Stimulated activated CD8-positive, alpha-beta memory T cell treated with anti-CD3 and anti-CD28 coated beads, Interleukin-4, amount 100 ng/mL, for 4 hours (primary cell): ENCODE data around the gene KIAA0408.
"Not testable (repeated sequence)": the region's sequence is repeated elsewhere in the genome, so short reads cannot be mapped to it uniquely, and the experiment has no call there.

Source experiments
- DNase-seq, 2 donors: peaks; one replicate each; pipeline ENCODE4 v3.0.0-alpha.2; 2020; ENCODE audit warnings: low read depth in 2 of 2, low spot score in 1 of 2

The KIAA0408 gene

DNA sequence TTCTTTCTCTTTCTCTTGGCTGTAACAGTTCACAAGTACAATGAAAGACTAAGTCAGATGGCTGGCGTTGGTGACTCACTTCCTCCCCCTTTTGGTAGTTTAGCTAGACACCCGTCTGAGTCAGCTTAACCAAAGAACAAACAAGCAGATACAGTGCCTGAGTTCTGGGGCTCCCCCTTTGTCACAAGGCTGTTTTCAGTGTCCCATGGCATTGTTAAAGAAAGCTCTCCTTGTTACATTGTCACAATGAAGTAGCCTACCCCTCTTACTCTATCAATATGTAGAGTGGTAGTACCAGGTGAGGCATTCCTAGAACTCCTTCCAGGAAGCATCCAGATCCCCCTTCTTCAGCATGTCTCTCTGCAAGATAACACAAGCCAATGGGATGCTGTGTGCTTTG, 38.6 kb downstream of the KIAA0408 start:
- peak; percentile 49 to 67 for DNase-seq

DNA sequence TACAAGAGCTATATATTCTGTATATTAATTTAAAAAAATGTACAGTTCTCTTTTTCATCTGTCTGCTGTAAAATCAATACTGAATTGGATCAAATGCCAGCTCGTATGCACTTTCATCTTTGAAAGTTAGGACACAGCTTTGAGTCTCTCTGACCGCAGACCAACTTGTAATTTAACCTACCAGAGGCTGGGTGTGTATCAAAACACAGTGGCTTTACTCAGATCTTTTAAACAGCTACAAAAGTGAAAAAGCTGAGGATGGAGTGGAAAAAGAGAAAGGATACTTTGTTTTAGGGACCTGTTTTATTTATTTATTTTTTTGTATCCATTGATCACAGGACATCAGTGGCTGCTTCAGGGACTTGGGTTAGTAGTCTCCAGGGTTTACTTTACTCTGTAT, 44.1 kb downstream of the KIAA0408 start:
- DNase-seq: no peak

DNA sequence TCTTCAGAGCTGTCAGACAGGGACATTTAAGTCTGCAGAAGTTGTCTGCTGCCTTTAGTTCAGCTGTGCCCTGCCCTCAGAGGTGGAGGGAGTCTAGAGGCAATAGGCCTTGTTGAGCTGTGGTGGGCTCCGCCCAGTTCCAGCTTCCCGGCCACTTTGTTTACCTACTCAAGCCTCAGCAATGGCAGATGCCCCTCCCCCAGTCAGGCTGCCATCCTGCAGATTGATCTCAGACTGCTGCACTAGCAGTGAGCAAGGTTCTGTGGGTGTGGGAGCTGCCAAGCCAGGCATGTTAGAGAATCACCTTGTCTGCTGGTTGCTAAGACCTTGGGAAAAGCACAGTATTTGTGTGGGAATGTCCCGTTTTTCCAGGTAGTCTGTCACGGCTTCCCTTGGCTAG, 46.1 kb downstream of the KIAA0408 start:
- DNase-seq: not testable (repeated sequence)

- DNase-seq: not testable (repeated sequence)
These were observed 47.2 kb downstream of the KIAA0408 start for GRCh38 chr6:127412016-127412415.
